MM.1S (cell line): ENCODE results near the gene C15orf62.

Experiments
- DNase-seq: peaks from one replicate; pipeline ENCODE4 v3.0.0-alpha.2; 2015
- H2AFZ ChIP-seq: fragments of 300-600 bp; sonication (generic); 2 replicates; pipeline ENCODE4 v1.6.0; 2016; ENCODE audit warnings: antibody characterized with exemption, low read length
- H3F3A ChIP-seq: fragments of 300-600 bp; sonication (generic); 2 replicates; pipeline ENCODE4 v1.6.1; 2016; ENCODE audit warnings: mild to moderate bottlenecking, antibody characterized with exemption, low read length, moderate library complexity, mixed read lengths; ENCODE audit not compliant: insufficient read depth
- H3K27ac ChIP-seq: fragments of 300-600 bp; sonication (generic); 2 replicates; pipeline ENCODE4 v1.5.1; 2016; ENCODE audit warnings: mild to moderate bottlenecking, low read length
- H3K27me3 ChIP-seq: fragments of 300-600 bp; sonication (generic); replicated peaks from 2 replicates; pipeline ENCODE4 v1.6.0; 2016; ENCODE audit warnings: low read length; ENCODE audit not compliant: insufficient read depth
- H3K36me3 ChIP-seq: fragments of 300-600 bp; sonication (generic); replicated peaks from 2 replicates; pipeline ENCODE4 v1.6.1; 2016; ENCODE audit warnings: mild to moderate bottlenecking, low read length, mixed read lengths; ENCODE audit not compliant: insufficient read depth
- H3K4me1 ChIP-seq: fragments of 300-600 bp; sonication (generic); 2 replicates; pipeline ENCODE4 v1.6.1; 2016; ENCODE audit warnings: low read length, mixed read lengths
- H3K4me2 ChIP-seq: fragments of 300-600 bp; sonication (generic); 2 replicates; pipeline ENCODE4 v1.6.0; 2016; ENCODE audit warnings: low read depth, low read length
- H3K4me3 ChIP-seq: fragments of 300-600 bp; sonication (generic); 2 replicates; pipeline ENCODE4 v1.5.1; 2016; ENCODE audit warnings: low read length, mixed read lengths
- H3K79me2 ChIP-seq: fragments of 300-600 bp; sonication (generic); 2 replicates; pipeline ENCODE4 v1.6.1; 2016; ENCODE audit warnings: mixed run types, low read length, mixed read lengths
- H3K9ac ChIP-seq: fragments of 300-600 bp; sonication (generic); 2 replicates; pipeline ENCODE4 v1.6.1; 2016; ENCODE audit warnings: low read length, mixed read lengths
- H3K9me2 ChIP-seq: fragments of 300-600 bp; sonication (generic); replicated peaks from 2 replicates; pipeline ENCODE4 v1.6.1; 2016; ENCODE audit warnings: mild to moderate bottlenecking, low read length, mixed read lengths; ENCODE audit not compliant: insufficient read depth
- H3K9me3 ChIP-seq: fragments of 300-600 bp; sonication (generic); replicated peaks from 2 replicates; pipeline ENCODE4 v1.6.1; 2016; ENCODE audit warnings: mild to moderate bottlenecking, low read length, mixed read lengths; ENCODE audit not compliant: insufficient read depth
- H4K20me1 ChIP-seq: fragments of 300-600 bp; sonication (generic); 2 replicates; pipeline ENCODE4 v1.6.1; 2016; ENCODE audit warnings: mild to moderate bottlenecking, low read length, moderate library complexity, mixed read lengths; ENCODE audit not compliant: insufficient read depth
- CTCF ChIP-seq: fragments of 300-600 bp; sonication (generic); IDR thresholded peaks from 2 replicates; pipeline ENCODE4 v1.5.1; 2016; ENCODE audit warnings: antibody characterized with exemption, low read length, mixed read lengths
- EZH2 ChIP-seq: fragments of 300-600 bp; sonication (generic); optimal IDR thresholded peaks from 2 replicates; pipeline ENCODE3; 2017; ENCODE audit warnings: low read depth, mild to moderate bottlenecking, antibody characterized with exemption, low read length, mixed read lengths
- EZH2phosphoT487 ChIP-seq: fragments of 300-600 bp; sonication (generic); IDR thresholded peaks from 2 replicates; pipeline ENCODE4 v1.6.1; 2018; ENCODE audit warnings: antibody characterized with exemption, low read length

Gene C15orf62

GRCh38 chr15:40722934-40723333 lies 46.8 kb upstream of the C15orf62 start:
- no peaks in the 10 kb centered on the region for H4K20me1 ChIP-seq
- H3K9ac ChIP-seq, result no peak overlapping the region
- no peak overlapping the region for H3K27ac ChIP-seq
- H3K4me1 ChIP-seq, result no peaks in the 10 kb centered on the region
- no peak for TF ChIP-seq EZH2phosphoT487
- TF ChIP-seq CTCF, result no peak
- TF ChIP-seq EZH2, result no peak
- H3K36me3 ChIP-seq, result peaks cover 3% of the 10 kb centered on the region; the same call in 1 of the 2 replicates
- H3F3A ChIP-seq, result no peaks in the 10 kb centered on the region
- H3K9me2 ChIP-seq, result no peaks in the 10 kb centered on the region
- no peaks in the 10 kb centered on the region for H3K27me3 ChIP-seq
- H3K4me2 ChIP-seq, result no peak overlapping the region
- H3K79me2 ChIP-seq, result no peaks in the 10 kb centered on the region
- no peak overlapping the region for H2AFZ ChIP-seq
- no peaks in the 10 kb centered on the region for H3K9me3 ChIP-seq
- no peak for DNase-seq
- no peak overlapping the region for H3K4me3 ChIP-seq

- Histone ChIP-seq H3K79me2 (no peaks in the 10 kb centered on the region), H3K27me3 (no peaks in the 10 kb centered on the region), H3F3A (no peaks in the 10 kb centered on the region), H3K36me3 (no peaks in the 10 kb centered on the region), H3K9me3 (no peaks in the 10 kb centered on the region), H3K4me3 (no peak overlapping the region), H3K4me2 (no peak overlapping the region), H4K20me1 (no peaks in the 10 kb centered on the region), H3K9me2 (no peaks in the 10 kb centered on the region), H3K27ac (no peak overlapping the region), H3K4me1 (no peaks in the 10 kb centered on the region), H3K9ac (no peak overlapping the region), H2AFZ (no peak overlapping the region)
- DNase-seq, result no peak
- TF ChIP-seq EZH2phosphoT487, result no peak
- no peak for TF ChIP-seq EZH2
- no peak for TF ChIP-seq CTCF
Observed at GRCh38 chr15:40723919-40724318, 45.9 kb upstream of the C15orf62 start.

- no peak for DNase-seq
- TF ChIP-seq EZH2phosphoT487, result no peak
- no peak for TF ChIP-seq EZH2
- no peak for TF ChIP-seq CTCF
- Histone ChIP-seq H3K4me3 (no peak overlapping the region), H3F3A (peaks cover 9% of the 10 kb centered on the region; the same call in 1 of the 2 replicates), H3K9me2 (no peaks in the 10 kb centered on the region), H3K27me3 (no peaks in the 10 kb centered on the region), H3K36me3 (peaks cover 2% of the 10 kb centered on the region; the same call in 1 of the 2 replicates), H3K79me2 (no peaks in the 10 kb centered on the region), H3K27ac (peak overlapping the region; percentile 50; the same call in 1 of the 2 replicates), H3K9me3 (no peaks in the 10 kb centered on the region), H3K4me1 (peaks cover 14% of the 10 kb centered on the region), H3K4me2 (no peak overlapping the region), H2AFZ (no peak overlapping the region), H4K20me1 (no peaks in the 10 kb centered on the region), H3K9ac (no peak overlapping the region)
Observed at GRCh38 chr15:40731034-40731433, 38.7 kb upstream of the C15orf62 start.
